NCI-H748 treated with DMSO at 0.1 percent for 48 hours (cell line): ENCODE data around the gene PZP.

ENCODE experiments used
- DNase-seq: peaks from one replicate; lab custom pipeline; 2025; lab: John Stamatoyannopoulos, UW

Gene PZP

GRCh38 chr12:9124383-9125031 lies 83.7 kb downstream of the PZP start:
- DNase-seq, result no peak

- DNase-seq, result no peak
These were observed 84.3 kb downstream of the PZP start for GRCh38 chr12:9123781-9124382.

GRCh38 chr12:9122091-9122609 lies 86.0 kb downstream of the PZP start:
- DNase-seq, result no peak

- no peak for DNase-seq
These were observed 87.6 kb downstream of the PZP start for GRCh38 chr12:9120487-9121184.

GRCh38 chr12:9118158-9118557 lies 90.0 kb downstream of the PZP start:
- no peak for DNase-seq

- DNase-seq, result no peak
These were observed 92.2 kb downstream of the PZP start, which contains the start of gene A2M for GRCh38 chr12:9115731-9116559. Gene A2M (minus strand): TSS chr12:9115919. CDS start chr12:9115849, 70 bp downstream.

GRCh38 chr12:9114946-9115345 lies 93.2 kb downstream of the PZP start:
- DNase-seq, result no peak

- DNase-seq, result no peak
These were observed 94.2 kb downstream of the PZP start for GRCh38 chr12:9113987-9114309.

- no peak for DNase-seq
These were observed 94.8 kb downstream of the PZP start for GRCh38 chr12:9113296-9113986.

- no peak for DNase-seq
These were observed 95.9 kb downstream of the PZP start for GRCh38 chr12:9112076-9112853.

GRCh38 chr12:9111525-9111924 lies 96.7 kb downstream of the PZP start:
- no peak for DNase-seq

GRCh38 chr12:9109737-9110491 lies 98.3 kb downstream of the PZP start:
- no peak for DNase-seq

- DNase-seq, result no peak
These were observed 99.0 kb downstream of the PZP start for GRCh38 chr12:9109213-9109522.

GRCh38 chr12:9108504-9109212 lies 99.5 kb downstream of the PZP start:
- DNase-seq, result no peak

GRCh38 chr12:9107542-9107873 lies 100.7 kb downstream of the PZP start:
- DNase-seq, result no peak

- DNase-seq, result no peak
These were observed 101.3 kb downstream of the PZP start for GRCh38 chr12:9106610-9107541.

- DNase-seq, result no peak
These were observed 102.1 kb downstream of the PZP start for GRCh38 chr12:9106067-9106466.

- DNase-seq, result no peak
These were observed 103.3 kb downstream of the PZP start for GRCh38 chr12:9104767-9105423.
